ENCODE results near the gene LRFN2.

LRFN2 gene

GRCh38 chr6:40343318-40343876 lies 243.8 kb downstream of the LRFN2 start:
- no peak for DNase-seq

GRCh38 chr6:40342723-40343122 lies 244.4 kb downstream of the LRFN2 start:
- DNase-seq = no peak

- no peak for DNase-seq
Observed at GRCh38 chr6:40341726-40342125, 245.4 kb downstream of the LRFN2 start.

Measured in T-helper 9 cell (primary cell).